SK-N-SH (cell line): Measurements from ENCODE around the gene LRRC15. TPM values are rescaled to one million over a fixed set of nuclear protein-coding genes. Genes with fewer than 3 reads are reported as not detected.

Experiments
- CTCF ChIA-PET: fragments of 300-600, 350-600 bp; formaldehyde crosslinking; extraction: SDS; loops from one replicate; lab custom pipeline; 2021; lab: Yijun Ruan, JAX
- POLR2A ChIA-PET: fragments of 350-600 bp; sonication (Branson Sonifier 250); formaldehyde crosslinking; extraction: SDS; loops from one replicate; lab custom pipeline; 2020; ENCODE audit warnings: antibody characterized with exemption, inconsistent platforms; lab: Yijun Ruan, JAX
- DNase-seq: peaks from one replicate; pipeline ENCODE4 v3.0.0; 2012
- H2AFZ ChIP-seq: fragments of 200-600 bp; sonication (generic); 2 replicates; pipeline ENCODE4 v1.8.1; 2016; ENCODE audit warnings: antibody characterized with exemption, mild to moderate bottlenecking, low read depth
- H3F3A ChIP-seq: fragments of 200-600 bp; sonication (generic); replicated peaks from 2 replicates; pipeline ENCODE3; 2016; ENCODE audit warnings: antibody characterized with exemption, mild to moderate bottlenecking; ENCODE audit not compliant: insufficient read depth
- H3K27ac ChIP-seq, 2 experiments: fragments of 200-500 bp in 1 of 2; fragments of 200-600 bp in 1 of 2; sonication (Bioruptor generic) in 1 of 2; sonication (generic), shearing (Covaris generic) in 1 of 2; 2 replicates each; pipeline versions ENCODE4 v1.5.1 to v1.6.1; 2014 to 2016; ENCODE audit warnings: low read depth in 2 of 2, inconsistent platforms in 1 of 2, low read length in 1 of 2, mild to moderate bottlenecking in 1 of 2, mixed read lengths in 1 of 2
- H3K27me3 ChIP-seq: fragments of 200-600 bp; sonication (generic), shearing (Covaris generic); 2 replicates; pipeline ENCODE4 v1.6.1; 2016; ENCODE audit warnings: mixed run types; ENCODE audit not compliant: insufficient read depth
- H3K36me3 ChIP-seq, 2 experiments: fragments of 200-500 bp in 1 of 2; fragments of 200-600 bp in 1 of 2; sonication (Bioruptor generic) in 1 of 2; sonication (generic) in 1 of 2; replicated peaks in 1 of 2; 2 replicates each; pipeline versions ENCODE3 to v1.5.1; 2014 to 2016; ENCODE audit warnings: low read length in 1 of 2, mild to moderate bottlenecking in 1 of 2; ENCODE audit not compliant: insufficient read depth in 2 of 2, control insufficient read depth in 1 of 2
- H3K4me1 ChIP-seq, 2 experiments: fragments of 200-500 bp in 1 of 2; fragments of 200-600 bp in 1 of 2; sonication (Bioruptor generic) in 1 of 2; sonication (generic), shearing (Covaris generic) in 1 of 2; 2 replicates each; pipeline versions ENCODE4 v1.5.1 to v1.6.1; 2014 to 2016; ENCODE audit warnings: low read depth in 1 of 2, low read length in 1 of 2, mixed run types in 1 of 2; ENCODE audit not compliant: insufficient read depth in 2 of 2, control insufficient read depth in 1 of 2
- H3K4me2 ChIP-seq: fragments of 200-600 bp; sonication (generic), shearing (Covaris generic); 2 replicates; pipeline ENCODE4 v1.6.1; 2017; ENCODE audit warnings: mixed run types
- H3K4me3 ChIP-seq, 2 experiments: fragments of 200-500 bp in 1 of 2; fragments of 200-600 bp in 1 of 2; sonication (Bioruptor generic) in 1 of 2; sonication (generic), shearing (Covaris generic) in 1 of 2; 2 replicates each; pipeline versions ENCODE4 v1.5.1 to v1.8.1; 2014 to 2016; ENCODE audit warnings: low read depth in 2 of 2, inconsistent platforms in 1 of 2, low read length in 1 of 2, mild to moderate bottlenecking in 1 of 2, mixed read lengths in 1 of 2, moderate library complexity in 1 of 2
- H3K79me2 ChIP-seq: fragments of 200-600 bp; sonication (generic); 2 replicates; pipeline ENCODE4 v1.8.1; 2017; ENCODE audit warnings: mild to moderate bottlenecking; ENCODE audit not compliant: insufficient read depth
- H3K9ac ChIP-seq: fragments of 200-600 bp; sonication (generic); 2 replicates; pipeline ENCODE4 v1.6.1; 2017; ENCODE audit warnings: mixed run types
- H3K9me2 ChIP-seq: fragments of 200-600 bp; sonication (generic); 2 replicates; pipeline ENCODE4 v1.6.1; 2017; ENCODE audit warnings: mixed run types
- H3K9me3 ChIP-seq: fragments of 200-600 bp; sonication (generic); 2 replicates; pipeline ENCODE4 v1.6.1; 2017; ENCODE audit warnings: mixed run types, mild to moderate bottlenecking, moderate library complexity
- H4K20me1 ChIP-seq: fragments of 200-600 bp; sonication (generic); 2 replicates; pipeline ENCODE4 v1.6.1; 2017; ENCODE audit warnings: mild to moderate bottlenecking, mixed run types; ENCODE audit not compliant: insufficient read depth
- CHD2 ChIP-seq: fragments of 150-350 bp; IDR thresholded peaks from 2 replicates; pipeline ENCODE4 v1.6.1; 2018; ENCODE audit warnings: low read length; ENCODE audit not compliant: partially characterized antibody
- EZH2phosphoT487 ChIP-seq: fragments of 200-600 bp; sonication (generic); IDR thresholded peaks from 2 replicates; pipeline ENCODE4 v1.6.1; 2017; ENCODE audit warnings: low read depth, mixed run types, mild to moderate bottlenecking, antibody characterized with exemption, moderate library complexity, borderline replicate concordance
- FOXJ3 ChIP-seq: sonication (generic); formaldehyde crosslinking; IDR thresholded peaks from 2 replicates; pipeline ENCODE4 v1.5.1; 2020; ENCODE audit warnings: mild to moderate bottlenecking, missing genetic modification reagents
- GABPA ChIP-seq: IDR thresholded peaks from 2 replicates; pipeline ENCODE4 v1.4.0; 2012; ENCODE audit warnings: low read depth, mild to moderate bottlenecking
- JUND ChIP-seq: IDR thresholded peaks from 2 replicates; pipeline ENCODE4 v1.4.0; 2012
- MXI1 ChIP-seq: IDR thresholded peaks from 2 replicates; pipeline ENCODE4 v1.6.1; 2012; ENCODE audit warnings: mild to moderate bottlenecking, low read depth, low read length, improper control_type of control experiment
- NFIC ChIP-seq: IDR thresholded peaks from 2 replicates; pipeline ENCODE4 v1.4.0; 2012; ENCODE audit warnings: borderline replicate concordance
- NRF1 ChIP-seq: IDR thresholded peaks from 2 replicates; pipeline ENCODE4 v1.6.1; 2012; ENCODE audit warnings: low read depth, mild to moderate bottlenecking, low read length
- POLR2AphosphoS5 ChIP-seq: IDR thresholded peaks from 2 replicates; pipeline ENCODE4 v1.6.1; 2012; ENCODE audit warnings: low read depth, low read length
- RXRA ChIP-seq: IDR thresholded peaks from 2 replicates; pipeline ENCODE4 v1.4.0; 2012; ENCODE audit warnings: low read depth, mild to moderate bottlenecking, borderline replicate concordance
- SIN3A ChIP-seq: IDR thresholded peaks from 2 replicates; pipeline ENCODE4 v1.6.1; 2012; ENCODE audit warnings: low read depth, mild to moderate bottlenecking, low read length, moderate library complexity, borderline replicate concordance
- SMC3 ChIP-seq: IDR thresholded peaks from 2 replicates; pipeline ENCODE4 v1.6.1; 2012; ENCODE audit warnings: low read depth, low read length, improper control_type of control experiment
- TAF1 ChIP-seq: IDR thresholded peaks from 2 replicates; pipeline ENCODE4 v1.6.1; 2012; ENCODE audit warnings: low read depth, mild to moderate bottlenecking, low read length, moderate library complexity, borderline replicate concordance
- TCF12 ChIP-seq: IDR thresholded peaks from 2 replicates; pipeline ENCODE4 v1.4.0; 2012
- TEAD4 ChIP-seq: IDR thresholded peaks from 2 replicates; pipeline ENCODE4 v1.4.0; 2012; ENCODE audit warnings: mild to moderate bottlenecking, borderline replicate concordance; ENCODE audit not compliant: insufficient read depth
- WGBS: methylation state at CpG from one replicate; pipeline ENCODE4 v1.1.6; 2017; ENCODE audit warnings: low lambda C conversion rate; 5-methylcytosine and 5-hydroxymethylcytosine counted together
- polyA plus RNA-seq, 3 experiments: library from polyadenylated mRNA; depleted of rRNA; stranded (reverse); fragments of >200 nt; gene quantifications; 2 replicates each; pipeline ENCODE4 v1.2.3, GENCODE V29; 2012
- TF ChIP-seq, protein P1 (sequence below): IDR thresholded peaks from 2 replicates; pipeline ENCODE4 v1.4.0; 2012; ENCODE audit warnings: low read depth, borderline replicate concordance
- TF ChIP-seq, protein P2 (sequence below): IDR thresholded peaks from 2 replicates; pipeline ENCODE4; 2012
- TF ChIP-seq, protein P3 (sequence below): IDR thresholded peaks from 2 replicates; pipeline ENCODE4 v1.6.1; 2012; ENCODE audit warnings: mild to moderate bottlenecking, low read depth, low read length, moderate library complexity
- TF ChIP-seq, protein P4 (sequence below): IDR thresholded peaks from 2 replicates; pipeline ENCODE4 v1.4.0; 2012; ENCODE audit warnings: low read depth, borderline replicate concordance

LRRC15 gene
- polyA plus RNA-seq, 1 of the 3 experiments (the other 2 are of a cell fraction), result 0.02 TPM

DNA sequence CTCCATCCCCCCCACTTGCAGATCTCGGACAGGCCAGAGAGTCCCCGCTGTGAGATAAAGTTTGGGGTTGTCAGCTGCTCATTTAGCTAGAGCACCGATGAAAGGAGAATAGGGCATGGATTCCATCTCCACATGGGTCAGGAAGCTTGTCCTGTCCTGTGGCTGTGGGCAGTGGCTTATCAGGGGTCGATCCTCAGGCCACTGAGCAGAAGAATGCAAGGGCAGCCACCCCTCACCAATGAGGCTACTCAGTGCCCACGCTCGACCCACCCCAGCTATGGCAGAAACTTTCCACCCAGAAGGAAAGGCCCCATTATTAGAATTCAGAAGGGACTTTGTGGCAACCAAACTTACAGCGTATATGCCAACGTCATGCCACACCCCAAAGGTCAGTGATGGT, 61.7 kb downstream of the LRRC15 start:
- Histone ChIP-seq H3K9ac (no peak overlapping the region), H3K27me3 (peaks cover 39% of the 10 kb centered on the region)
- POLR2A ChIA-PET, result no interaction called here

More for the DNA sequence above, 61.7 kb downstream of the LRRC15 start:
- TF ChIP-seq, protein P1, sequence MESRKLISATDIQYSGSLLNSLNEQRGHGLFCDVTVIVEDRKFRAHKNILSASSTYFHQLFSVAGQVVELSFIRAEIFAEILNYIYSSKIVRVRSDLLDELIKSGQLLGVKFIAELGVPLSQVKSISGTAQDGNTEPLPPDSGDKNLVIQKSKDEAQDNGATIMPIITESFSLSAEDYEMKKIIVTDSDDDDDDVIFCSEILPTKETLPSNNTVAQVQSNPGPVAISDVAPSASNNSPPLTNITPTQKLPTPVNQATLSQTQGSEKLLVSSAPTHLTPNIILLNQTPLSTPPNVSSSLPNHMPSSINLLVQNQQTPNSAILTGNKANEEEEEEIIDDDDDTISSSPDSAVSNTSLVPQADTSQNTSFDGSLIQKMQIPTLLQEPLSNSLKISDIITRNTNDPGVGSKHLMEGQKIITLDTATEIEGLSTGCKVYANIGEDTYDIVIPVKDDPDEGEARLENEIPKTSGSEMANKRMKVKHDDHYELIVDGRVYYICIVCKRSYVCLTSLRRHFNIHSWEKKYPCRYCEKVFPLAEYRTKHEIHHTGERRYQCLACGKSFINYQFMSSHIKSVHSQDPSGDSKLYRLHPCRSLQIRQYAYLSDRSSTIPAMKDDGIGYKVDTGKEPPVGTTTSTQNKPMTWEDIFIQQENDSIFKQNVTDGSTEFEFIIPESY, result no peak
- TF ChIP-seq POLR2AphosphoS5, result no peak
- TF ChIP-seq TEAD4, result no peak
- TF ChIP-seq EZH2phosphoT487, result no peak
- no peak for TF ChIP-seq MXI1
- TF ChIP-seq SMC3, result no peak
- no peak for TF ChIP-seq NFIC
- no peak for TF ChIP-seq CHD2
- TF ChIP-seq, protein P2, sequence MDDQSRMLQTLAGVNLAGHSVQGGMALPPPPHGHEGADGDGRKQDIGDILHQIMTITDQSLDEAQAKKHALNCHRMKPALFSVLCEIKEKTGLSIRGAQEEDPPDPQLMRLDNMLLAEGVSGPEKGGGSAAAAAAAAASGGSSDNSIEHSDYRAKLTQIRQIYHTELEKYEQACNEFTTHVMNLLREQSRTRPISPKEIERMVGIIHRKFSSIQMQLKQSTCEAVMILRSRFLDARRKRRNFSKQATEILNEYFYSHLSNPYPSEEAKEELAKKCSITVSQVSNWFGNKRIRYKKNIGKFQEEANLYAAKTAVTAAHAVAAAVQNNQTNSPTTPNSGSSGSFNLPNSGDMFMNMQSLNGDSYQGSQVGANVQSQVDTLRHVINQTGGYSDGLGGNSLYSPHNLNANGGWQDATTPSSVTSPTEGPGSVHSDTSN, result no peak
- no peak for TF ChIP-seq GABPA
- TF ChIP-seq TAF1, result no peak
- TF ChIP-seq FOXJ3, result no peak
- TF ChIP-seq NRF1, result no peak
- TF ChIP-seq JUND, result no peak
- TF ChIP-seq, protein P3, sequence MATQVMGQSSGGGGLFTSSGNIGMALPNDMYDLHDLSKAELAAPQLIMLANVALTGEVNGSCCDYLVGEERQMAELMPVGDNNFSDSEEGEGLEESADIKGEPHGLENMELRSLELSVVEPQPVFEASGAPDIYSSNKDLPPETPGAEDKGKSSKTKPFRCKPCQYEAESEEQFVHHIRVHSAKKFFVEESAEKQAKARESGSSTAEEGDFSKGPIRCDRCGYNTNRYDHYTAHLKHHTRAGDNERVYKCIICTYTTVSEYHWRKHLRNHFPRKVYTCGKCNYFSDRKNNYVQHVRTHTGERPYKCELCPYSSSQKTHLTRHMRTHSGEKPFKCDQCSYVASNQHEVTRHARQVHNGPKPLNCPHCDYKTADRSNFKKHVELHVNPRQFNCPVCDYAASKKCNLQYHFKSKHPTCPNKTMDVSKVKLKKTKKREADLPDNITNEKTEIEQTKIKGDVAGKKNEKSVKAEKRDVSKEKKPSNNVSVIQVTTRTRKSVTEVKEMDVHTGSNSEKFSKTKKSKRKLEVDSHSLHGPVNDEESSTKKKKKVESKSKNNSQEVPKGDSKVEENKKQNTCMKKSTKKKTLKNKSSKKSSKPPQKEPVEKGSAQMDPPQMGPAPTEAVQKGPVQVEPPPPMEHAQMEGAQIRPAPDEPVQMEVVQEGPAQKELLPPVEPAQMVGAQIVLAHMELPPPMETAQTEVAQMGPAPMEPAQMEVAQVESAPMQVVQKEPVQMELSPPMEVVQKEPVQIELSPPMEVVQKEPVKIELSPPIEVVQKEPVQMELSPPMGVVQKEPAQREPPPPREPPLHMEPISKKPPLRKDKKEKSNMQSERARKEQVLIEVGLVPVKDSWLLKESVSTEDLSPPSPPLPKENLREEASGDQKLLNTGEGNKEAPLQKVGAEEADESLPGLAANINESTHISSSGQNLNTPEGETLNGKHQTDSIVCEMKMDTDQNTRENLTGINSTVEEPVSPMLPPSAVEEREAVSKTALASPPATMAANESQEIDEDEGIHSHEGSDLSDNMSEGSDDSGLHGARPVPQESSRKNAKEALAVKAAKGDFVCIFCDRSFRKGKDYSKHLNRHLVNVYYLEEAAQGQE, result no peak
- TF ChIP-seq TCF12, result no peak
- TF ChIP-seq RXRA, result no peak
- TF ChIP-seq, protein P4, sequence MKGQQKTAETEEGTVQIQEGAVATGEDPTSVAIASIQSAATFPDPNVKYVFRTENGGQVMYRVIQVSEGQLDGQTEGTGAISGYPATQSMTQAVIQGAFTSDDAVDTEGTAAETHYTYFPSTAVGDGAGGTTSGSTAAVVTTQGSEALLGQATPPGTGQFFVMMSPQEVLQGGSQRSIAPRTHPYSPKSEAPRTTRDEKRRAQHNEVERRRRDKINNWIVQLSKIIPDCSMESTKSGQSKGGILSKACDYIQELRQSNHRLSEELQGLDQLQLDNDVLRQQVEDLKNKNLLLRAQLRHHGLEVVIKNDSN, result no peak
- no peak for TF ChIP-seq SIN3A
- no peak overlapping the region for H3K4me3 ChIP-seq
- CTCF ChIA-PET, result interaction anchor here (1.0 to 4.1 kb wide), 5 partner anchors 8 to 527 kb away, joined by 3 to 18 read pairs (median 4); no protein-coding TSS in a partner anchor
- no peak overlapping the region for H2AFZ ChIP-seq
- H3K36me3 ChIP-seq, result no peaks in the 10 kb centered on the region
- H3K27ac ChIP-seq, result no peak overlapping the region
- H3K9me3 ChIP-seq, result no peaks in the 10 kb centered on the region
- no peak overlapping the region for H3K4me2 ChIP-seq
- H3K9me2 ChIP-seq, result no peaks in the 10 kb centered on the region
- no peak for DNase-seq
- H3K79me2 ChIP-seq, result no peaks in the 10 kb centered on the region
- H4K20me1 ChIP-seq, result no peaks in the 10 kb centered on the region
- H3K4me1 ChIP-seq, result peaks cover 8 to 28% of the 10 kb centered on the region in 2 experiments; a peak in 3 of 4 replicates
- 88% methylated on average over 8 of the region's 8 CpGs for WGBS
- peaks cover 3% of the 10 kb centered on the region for H3F3A ChIP-seq
